Measurements from ENCODE around the gene XPO1.

Gene XPO1

GRCh38 chr2:61431345-61431744, 106.8 kb downstream of the XPO1 start:
- DNase-seq (ENCODE audit: low spot score) = no peak
